SW 1271 (cell line): ENCODE data around the gene PLEKHF1.
"Not testable (repeated sequence)": the region's sequence is repeated elsewhere in the genome, so short reads cannot be mapped to it uniquely, and the experiment has no call there.

ENCODE experiments used
- DNase-seq, 2 experiments: peaks; one replicate each; lab custom pipeline; 2025; lab: John Stamatoyannopoulos, UW

PLEKHF1 gene

DNA sequence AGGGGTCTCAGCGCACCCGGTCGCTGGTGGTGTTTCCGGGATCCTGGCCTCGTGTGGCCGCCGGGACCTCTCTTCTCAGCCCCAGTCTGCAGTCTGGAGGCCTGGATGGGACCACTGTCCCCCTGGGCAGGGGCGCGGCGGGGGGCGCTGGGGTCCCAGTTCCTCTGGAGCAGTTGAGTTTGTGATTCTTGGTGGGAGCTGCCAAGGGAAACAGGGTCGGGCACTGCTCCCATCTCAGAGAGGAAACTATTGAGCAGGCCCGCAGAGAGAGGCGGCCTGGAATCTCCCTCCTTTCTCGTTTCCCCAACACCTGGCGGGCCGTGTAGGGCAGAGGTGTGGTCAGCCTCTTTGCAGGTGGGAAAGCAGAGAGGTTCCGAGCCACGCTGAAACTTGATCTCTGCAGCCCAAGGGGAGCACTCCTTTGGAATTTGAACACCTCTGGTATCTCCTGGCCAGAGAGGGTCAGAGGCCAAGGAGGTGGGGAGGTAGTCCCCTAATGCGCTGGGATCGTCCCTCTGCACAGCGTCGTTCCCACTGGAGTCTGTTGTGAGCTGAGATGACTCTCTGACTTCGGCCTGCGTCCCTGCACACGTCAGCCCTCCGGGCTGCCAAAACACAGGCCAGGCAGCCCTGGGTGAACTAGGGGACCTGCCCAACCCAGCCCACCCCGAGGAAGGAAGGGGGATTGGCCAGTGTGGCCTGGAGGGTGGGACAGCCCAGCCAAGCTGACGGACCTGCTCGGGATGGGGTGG is 741 bp downstream of the PLEKHF1 start:
- DNase-seq = peak; percentile 18 to 25

DNA sequence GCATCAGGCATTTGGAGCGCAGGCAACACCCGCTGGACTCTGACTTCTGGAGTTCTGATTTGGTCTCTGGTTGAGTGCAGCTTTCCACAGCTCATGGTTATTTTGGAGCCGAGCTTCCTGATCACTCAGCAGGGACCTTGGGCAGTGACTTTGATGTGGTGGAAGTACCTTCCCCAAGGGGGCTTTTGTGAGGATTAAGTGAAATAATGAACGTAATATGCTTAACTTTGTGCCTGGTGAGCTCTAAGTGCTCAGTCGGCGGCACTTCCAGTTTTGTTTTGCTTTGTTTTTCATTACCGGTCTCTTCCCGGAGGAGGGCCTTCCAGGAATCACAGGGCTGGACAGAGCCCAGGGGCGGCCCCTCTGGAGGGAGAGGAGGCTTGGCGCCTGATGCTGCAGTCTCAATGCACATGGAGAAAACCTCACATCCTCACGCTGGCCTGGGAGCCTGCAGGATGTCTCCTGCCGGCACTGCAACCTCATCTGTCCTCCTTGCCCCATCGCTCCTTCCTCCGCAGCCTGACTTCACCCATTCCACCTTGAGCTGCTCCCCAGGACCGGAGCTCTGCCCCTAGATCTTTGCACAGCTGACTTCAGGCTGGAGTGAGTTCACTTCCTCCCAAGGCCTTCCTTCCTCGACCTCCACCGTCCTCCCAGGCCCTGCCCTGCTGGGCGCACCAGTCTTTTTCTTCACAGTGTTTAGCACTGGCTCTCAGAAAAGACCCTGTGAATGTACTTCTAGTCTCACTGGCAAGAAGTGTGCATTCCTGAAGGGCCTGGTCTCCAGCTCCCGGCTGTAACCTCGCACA is 1.5 kb downstream of the PLEKHF1 start:
- DNase-seq = no peak

DNA sequence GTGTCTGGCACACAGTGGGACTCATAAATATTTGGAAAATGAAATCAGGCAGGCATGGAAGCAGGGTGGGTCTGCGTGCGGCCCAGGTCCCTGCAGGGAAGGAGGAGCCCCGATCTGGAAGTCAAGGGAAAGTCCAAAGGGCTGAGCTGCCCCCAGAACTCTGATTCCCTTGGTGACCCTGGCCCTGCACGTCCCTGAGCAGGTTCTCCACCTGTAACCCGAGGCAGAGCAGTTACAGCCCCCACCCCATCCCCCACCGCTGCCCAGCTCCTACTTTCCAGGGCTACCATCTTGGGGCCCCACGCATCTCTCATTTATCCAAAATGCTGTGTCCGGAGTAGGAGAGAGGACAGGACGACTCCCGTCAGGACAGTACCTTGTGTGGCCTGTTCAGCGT is 2.1 kb downstream of the PLEKHF1 start:
- DNase-seq = no peak

DNA sequence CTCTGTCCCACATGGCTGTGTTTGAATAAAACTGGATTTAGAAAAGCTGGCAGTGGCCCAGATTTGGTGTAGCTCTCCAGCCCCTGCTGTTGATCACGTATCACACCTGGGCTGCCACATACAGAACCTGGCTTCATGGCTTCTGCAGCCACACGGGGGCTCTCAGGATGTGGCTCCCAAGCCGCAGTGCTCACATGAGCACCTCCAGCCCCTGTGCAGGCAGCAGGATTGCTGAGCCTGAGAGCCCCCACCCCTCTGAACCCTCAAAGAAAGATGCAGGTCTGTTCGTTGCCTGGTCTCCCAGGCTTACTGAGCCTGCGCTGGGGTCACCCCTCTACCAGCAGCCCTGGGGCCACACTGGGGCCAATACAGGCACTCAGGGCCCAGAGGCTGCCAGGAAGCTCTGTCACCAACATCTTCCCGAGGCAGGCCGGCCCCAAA is 2.7 kb downstream of the PLEKHF1 start:
- DNase-seq = no peak

DNA sequence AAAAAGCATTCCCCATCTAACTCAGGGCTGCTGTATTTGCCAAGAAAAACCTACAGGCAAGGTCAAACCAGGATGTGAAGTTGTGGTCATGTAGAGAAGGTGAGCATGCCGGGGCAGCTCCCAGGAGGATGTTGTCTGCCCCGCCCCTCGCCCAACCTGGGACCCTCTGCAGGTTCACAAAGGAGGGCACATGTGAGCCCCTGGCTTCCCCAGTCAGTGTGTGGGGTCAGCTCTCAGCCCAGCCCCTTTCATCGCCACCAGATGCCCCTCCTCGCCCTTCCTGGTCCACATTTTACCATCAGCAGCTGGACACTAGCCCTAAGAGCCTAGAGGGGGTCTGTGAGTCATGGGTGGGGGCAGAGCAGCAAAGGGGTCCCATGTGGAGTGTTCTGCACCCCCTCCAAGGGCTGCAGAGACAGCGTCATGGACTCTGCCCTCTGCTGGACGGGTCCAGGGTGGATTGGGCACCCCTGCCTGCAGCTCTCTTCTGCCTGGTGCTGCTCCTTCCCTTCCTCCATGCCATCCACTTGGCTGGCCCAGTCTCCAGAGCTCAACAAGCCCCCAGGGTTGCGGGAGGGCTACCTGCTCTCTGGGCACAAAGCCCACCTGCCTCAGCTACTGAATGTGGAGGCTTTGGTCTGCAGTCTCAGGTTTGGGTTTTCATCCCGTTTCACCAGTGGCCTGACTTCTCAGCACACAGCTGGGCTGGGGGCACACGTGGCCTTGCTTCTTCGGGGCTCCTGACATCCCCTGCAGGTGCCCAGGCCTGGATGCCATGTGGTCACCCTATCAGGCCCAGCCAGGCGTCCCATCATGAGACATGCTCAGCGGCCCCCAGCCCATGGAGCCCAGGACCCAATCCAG is 3.7 kb downstream of the PLEKHF1 start:
- DNase-seq = no peak

DNA sequence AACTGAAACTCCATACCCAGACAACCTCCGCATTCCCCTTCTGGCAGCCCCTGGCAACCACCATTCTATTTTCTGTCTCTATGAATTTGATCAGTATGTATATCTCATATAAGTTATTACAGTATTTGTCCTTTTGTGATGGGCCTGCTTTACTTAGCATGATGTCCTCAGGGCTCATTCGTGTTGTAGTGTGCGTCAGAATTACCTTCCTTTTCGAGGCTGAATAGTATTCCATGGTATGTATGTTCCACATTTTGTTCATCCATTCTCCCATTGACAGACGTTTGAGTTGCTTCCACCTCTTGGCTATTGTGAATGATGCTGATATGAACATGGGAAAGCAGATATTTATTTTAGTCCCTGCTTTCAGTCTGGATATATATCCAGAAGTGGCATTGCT is 5.0 kb downstream of the PLEKHF1 start:
- no peak for DNase-seq

DNA sequence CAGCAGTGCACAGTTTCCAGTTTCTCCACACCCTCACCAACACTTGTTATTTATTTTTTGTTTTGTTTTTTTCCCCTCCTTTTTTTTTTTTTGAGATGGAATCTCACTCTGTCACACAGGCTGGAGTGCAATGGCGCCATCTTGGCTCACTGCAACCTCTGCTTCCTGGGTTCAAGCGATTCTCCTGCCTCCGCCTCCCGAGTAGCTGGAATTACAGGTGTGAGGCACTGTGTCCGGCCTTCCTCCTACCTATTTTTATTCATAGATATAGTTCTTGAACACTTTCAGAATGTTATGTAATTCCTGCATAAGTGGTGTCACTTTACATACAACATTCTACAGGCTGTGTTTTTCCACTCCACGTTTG is 5.7 kb downstream of the PLEKHF1 start:
- not testable (repeated sequence) for DNase-seq

DNA sequence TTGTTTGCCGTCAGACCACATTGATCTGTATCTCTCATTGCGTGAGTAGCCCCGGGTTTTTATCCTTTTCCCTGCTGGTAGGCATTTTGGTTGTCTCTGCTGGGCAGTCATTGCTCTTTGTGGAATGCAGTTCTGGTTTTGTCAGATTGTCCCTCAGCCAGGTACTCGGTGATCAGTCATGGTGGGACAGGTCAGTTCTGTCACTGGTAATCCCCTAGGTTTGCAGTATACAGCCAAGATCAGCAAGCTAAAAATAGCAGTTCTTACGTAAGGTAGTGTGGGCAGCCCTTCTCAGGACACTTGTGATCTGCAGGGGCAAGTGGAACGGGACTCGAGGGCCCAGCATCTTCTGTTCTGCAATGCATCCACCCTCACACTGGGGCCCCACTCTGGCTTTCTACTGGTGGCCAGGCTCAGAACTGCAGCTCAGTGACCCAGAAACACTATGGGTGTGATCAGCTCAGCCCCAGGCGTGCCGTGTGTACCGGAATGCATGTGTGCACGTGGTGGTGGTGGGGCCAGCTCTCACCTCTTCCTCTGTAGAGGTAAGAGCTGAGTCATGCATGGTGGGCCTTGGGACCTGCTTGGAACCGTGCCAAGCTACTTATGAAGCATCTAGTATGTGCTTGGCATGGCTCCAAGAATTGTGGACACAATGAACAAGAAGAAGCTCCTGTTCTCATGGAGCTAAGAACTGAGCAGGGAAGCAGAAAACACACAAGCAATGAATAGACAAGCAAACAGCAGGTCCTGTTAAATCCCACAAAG is 6.3 kb downstream of the PLEKHF1 start:
- no peak for DNase-seq

DNA sequence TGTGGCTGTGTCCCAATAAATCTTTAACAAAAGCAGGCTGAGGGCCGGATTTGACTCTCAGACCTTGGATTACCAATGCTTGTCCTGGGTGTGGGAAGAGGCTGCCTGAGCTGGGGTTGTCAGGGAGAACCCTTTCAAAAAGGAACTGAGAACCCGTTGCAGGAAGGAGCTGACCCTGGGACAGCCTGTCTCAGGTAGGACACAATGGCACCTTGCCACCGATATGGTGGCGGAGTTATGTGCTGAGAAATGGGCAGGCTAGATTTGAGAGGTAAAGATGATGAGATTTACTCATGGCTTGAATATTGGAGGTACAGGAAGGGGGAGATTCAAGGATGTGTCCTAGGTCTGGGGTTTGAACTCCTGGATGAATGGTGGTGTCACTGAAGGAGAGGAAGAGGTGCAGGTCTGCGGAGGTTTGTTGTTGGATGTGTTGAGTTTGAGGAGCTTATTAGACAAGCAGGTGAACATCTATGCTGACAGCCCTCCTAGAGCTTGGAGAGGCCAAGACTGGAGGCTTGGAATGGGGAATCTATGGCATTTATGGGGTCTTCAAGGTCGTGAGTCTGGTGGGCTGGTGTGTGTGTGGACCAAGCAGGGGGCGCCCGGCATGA is 7.2 kb downstream of the PLEKHF1 start:
- DNase-seq = no peak

DNA sequence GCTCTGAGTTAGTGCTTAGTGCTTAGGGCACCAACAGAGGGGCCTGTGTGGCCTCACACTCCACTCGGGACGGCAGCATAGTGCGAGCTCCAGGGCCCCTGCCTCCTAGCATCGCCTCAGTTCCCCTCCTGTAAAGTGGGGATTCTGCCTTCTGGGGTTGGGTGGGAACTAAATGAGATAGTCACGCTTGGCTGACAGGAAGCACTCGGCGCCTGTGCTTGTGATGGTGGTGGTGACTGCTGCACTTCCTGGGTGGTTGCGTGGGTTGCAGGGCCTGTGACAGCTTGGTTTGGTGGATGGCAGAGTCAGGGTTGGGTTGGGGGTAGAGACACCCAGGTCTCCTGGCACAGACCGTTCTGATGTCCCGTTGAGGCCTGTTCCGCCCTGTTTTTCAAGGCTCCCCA is 7.7 kb downstream of the PLEKHF1 start:
- DNase-seq = no peak

DNA sequence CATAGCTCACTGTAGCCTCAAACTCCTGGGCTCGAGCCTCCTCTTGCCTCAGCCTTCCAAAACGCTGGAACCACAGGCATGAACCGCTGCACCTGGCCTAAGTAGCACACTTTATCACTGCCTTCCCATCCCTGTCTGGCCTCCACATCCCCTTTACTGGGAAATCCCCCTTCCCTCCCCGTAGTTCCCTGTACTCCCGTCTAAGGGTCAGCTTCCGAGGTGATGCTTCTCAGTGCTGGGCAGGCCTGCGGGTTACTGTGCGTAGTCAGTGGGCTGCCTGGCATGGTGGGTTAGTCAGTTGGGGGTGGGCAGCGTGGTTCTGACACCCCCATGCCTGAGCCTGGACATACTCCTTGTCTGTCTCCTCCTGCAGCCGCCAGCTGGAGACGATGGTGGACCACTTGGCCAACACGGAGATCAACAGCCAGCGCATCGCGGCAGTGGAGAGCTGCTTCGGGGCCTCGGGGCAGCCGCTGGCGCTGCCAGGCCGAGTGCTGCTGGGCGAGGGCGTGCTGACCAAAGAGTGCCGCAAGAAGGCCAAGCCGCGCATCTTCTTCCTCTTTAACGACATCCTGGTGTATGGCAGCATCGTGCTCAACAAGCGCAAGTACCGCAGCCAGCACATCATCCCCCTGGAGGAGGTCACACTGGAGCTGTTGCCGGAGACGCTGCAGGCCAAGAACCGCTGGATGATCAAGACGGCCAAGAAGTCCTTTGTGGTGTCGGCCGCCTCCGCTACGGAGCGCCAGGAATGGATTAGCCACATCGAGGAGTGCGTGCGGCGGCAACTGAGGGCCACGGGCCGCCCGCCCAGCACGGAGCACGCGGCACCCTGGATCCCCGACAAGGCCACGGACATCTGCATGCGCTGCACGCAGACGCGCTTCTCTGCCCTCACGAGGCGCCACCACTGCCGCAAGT is 8.4 kb downstream of the PLEKHF1 start:
- DNase-seq = no peak

DNA sequence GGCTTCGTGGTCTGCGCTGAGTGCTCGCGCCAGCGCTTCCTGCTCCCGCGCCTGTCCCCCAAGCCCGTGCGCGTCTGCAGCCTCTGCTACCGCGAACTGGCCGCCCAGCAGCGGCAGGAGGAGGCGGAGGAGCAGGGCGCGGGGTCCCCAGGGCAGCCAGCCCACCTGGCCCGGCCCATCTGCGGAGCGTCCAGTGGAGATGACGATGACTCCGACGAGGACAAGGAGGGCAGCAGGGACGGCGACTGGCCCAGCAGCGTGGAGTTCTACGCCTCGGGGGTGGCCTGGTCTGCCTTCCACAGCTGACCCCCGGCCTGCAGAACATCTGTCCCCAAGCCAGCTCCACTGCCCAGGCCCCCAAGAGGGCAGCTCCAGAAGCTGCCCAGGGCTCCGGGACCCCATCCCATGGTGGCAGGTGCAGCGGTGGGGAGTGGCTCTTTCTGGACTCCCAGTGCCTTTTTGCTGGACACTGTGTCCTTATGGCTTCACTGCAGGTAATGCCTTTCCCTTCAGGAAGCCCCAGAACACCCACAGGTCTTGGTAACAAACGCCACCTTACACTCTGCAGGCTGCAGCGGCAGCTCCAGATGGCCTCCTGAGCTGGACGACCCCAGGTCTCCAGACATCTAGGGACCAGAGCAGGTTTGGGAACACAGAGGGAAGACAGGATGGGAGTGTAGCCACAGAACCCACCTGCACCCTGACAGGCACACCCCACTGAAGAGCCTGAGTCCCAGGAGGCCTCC is 9.3 kb downstream of the PLEKHF1 start:
- no peak for DNase-seq

DNA sequence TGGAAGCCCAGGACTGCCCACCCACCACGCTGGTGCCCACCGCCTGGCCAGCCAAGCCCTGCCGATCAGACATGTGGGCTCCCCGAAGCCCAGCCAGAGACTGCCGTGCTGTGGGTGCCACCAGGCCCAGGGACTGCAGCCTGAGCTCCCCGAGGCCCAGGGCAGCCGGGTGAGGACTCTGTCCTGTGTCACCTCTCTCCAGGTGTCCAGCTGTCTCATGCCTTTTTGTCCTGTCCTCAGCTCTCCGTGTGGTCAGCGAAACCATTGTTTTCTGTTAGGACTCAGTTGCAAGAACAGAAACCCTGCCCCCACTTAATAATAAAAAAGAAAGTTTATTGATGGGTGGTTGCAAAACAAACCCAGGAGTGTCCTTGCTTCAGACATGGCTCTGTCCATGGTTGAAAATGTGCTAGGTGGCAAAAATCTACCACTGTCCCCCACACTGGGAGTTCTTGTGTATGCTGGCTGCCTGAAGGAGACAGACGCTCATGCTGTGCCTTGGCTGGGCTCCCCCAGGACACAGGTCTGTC is 9.9 kb downstream of the PLEKHF1 start:
- DNase-seq = no peak

DNA sequence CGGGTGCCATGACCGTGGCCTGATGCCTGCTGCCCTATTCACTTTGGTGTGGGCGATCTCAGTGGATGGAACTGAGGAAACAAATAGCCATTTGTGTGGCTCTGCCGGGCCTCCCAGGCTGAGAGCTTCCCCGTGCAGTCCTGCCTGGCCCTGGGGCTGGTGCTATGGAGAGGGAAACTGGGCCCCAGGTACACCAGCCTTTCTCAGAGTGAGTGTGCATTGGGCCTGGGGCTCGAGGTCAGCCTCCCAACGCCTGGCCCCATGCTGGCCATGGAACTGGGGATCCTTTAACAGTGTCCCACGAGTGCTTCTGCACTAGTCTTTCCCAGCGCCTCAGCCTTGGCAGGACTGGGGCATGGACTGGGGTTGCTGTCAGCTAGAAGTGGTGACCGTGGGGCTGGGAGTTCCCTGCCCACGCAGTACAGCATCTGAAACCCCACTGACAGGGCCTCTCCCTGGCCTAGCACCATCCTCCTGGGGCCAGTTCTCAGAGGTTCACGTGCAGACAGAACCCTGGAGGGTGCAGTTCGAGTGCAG is 10.5 kb downstream of the PLEKHF1 start:
- no peak for DNase-seq

DNA sequence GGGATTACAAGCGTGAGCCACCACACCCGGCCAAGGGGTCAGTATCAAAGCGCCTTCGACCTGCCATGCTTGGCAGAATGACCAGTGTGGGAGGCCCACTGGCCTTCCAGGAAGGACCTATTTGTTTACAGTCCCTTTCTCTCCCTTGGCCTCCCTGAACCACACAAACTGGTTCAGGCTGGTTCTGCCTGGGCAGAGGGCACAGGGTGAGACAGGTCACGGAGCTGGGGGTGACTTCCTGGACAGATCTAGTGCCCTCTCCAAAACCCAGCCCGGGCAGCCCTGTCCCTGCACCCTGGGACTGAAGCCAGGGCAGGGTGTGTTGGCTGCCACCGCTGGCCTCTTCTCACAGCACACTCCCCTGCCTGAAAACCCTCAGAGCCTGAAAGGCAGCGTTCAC is 11.3 kb downstream of the PLEKHF1 start:
- DNase-seq = no peak

DNA sequence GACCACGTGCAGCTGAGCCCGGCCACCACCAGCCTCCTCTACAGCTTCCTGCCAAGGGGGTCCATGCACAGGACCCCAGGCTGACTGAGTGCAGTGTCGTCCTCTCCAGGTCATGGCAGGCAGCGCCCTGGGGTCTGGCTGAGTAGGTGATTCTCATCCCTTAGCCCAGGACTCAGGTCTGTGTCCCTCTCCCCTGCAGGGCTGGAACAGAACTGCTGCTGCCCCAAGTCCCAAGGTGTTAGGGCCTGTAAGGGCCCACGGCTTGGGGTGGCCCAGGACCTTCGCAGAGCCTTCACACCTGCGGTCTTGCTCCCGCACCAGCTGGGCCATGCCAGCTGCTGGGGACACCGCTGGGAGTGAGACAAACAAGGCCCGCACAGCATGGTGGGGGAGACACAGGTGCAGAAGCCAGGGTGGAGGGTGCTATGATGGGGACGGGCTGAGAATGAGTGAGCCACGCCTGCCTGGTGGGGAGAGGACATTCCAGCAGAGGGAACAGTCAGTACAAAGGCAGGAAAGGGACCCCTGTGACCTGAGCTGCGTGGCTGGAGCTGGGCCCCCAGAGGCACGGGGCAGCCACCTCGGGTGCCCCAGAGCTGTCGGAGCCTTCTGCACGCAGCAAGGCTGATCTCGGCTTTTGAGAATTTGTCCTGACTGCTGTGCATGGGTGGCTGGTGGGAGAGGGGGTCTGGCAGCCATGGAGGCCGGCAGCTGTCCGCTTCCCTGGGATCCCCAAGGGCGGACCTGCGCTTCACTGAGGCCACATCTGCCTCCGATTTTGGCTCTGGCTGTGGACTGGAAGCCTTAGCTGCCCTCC is 11.9 kb downstream of the PLEKHF1 start:
- no peak for DNase-seq

DNA sequence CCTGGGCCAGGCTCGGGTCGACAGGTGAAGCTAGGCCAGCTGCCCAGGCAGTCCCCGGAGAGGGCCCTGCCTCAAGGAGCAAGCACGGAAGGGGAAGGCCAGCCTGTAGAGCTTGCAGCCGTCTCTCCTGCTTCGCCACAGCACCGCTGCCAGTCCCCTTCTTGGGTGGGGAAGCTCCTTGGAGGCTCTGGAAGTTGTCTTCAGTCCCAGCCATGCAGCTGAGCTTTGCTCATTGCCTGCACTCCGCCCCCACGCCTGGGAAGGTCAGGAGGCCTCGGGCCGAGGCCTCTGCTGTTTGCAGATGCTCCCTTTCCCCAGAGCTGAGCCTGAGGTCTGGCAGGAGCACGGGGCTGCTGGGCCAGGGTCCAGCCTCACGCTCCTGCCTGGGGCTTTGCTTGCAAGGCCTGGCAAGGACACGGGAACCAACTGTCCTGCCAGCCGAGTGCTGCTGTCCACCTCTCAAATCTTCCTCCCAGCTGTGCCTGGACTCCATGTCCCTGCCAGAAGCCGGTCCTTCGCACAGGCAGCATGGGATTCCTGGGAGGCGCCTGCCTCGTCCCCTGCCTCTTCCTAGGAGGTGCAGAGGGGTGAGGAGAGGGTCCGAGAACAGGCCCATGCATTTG is 13.3 kb downstream of the PLEKHF1 start:
- no peak for DNase-seq
